Endodermal cell (in vitro differentiated cells): Measurements from ENCODE around the gene KAZALD1. TPM values are rescaled to one million over a fixed set of nuclear protein-coding genes. Genes with fewer than 3 reads are reported as not detected.
A peak's percentile ranks its signal among the peaks of the same experiment; 100 is the strongest.

Experiments
- DNase-seq: peaks from one replicate; pipeline ENCODE4 v3.0.0-alpha.2; 2017
- H3K27ac ChIP-seq: 2 replicates; pipeline ENCODE4 v1.5.1; 2013; ENCODE audit warnings: mild to moderate bottlenecking, low read depth, low read length, moderate library complexity
- H3K27me3 ChIP-seq: 2 replicates; pipeline ENCODE4 v1.6.1; 2013; ENCODE audit warnings: mild to moderate bottlenecking, low read length, moderate library complexity; ENCODE audit not compliant: insufficient read depth, control insufficient read depth, poor library complexity, severe bottlenecking
- H3K36me3 ChIP-seq: 2 replicates; pipeline ENCODE4 v1.7.0; 2013; ENCODE audit warnings: mild to moderate bottlenecking, low read length, moderate library complexity; ENCODE audit not compliant: control insufficient read depth, insufficient read depth
- H3K4me1 ChIP-seq: one replicate; pipeline ENCODE4 v1.7.0; 2013; ENCODE audit warnings: low read length; ENCODE audit not compliant: control insufficient read depth, insufficient read depth
- H3K4me3 ChIP-seq: 2 replicates; pipeline ENCODE4 v1.5.1; 2013; ENCODE audit warnings: mild to moderate bottlenecking, low read length, moderate library complexity
- H3K9ac ChIP-seq: 2 replicates; pipeline ENCODE4 v1.6.1; 2013; ENCODE audit warnings: mild to moderate bottlenecking, low read length, moderate library complexity; ENCODE audit not compliant: poor library complexity, severe bottlenecking; ENCODE audit errors: extremely low read depth
- H3K9me3 ChIP-seq: 2 replicates; pipeline ENCODE4 v1.6.1; 2013; ENCODE audit warnings: mild to moderate bottlenecking, low read length, moderate library complexity; ENCODE audit not compliant: control insufficient read depth
- H3K27ac Mint-ChIP-seq: 2 replicates; pipeline ENCODE4 v1.8.0; 2020; ENCODE audit warnings: mixed read lengths
- H3K27me3 Mint-ChIP-seq: 2 replicates; pipeline ENCODE4 v1.8.0; 2021; ENCODE audit warnings: mild to moderate bottlenecking, mixed read lengths; ENCODE audit not compliant: insufficient read depth
- H3K36me3 Mint-ChIP-seq: 2 replicates; pipeline ENCODE4 v1.8.0; 2020; ENCODE audit warnings: low read depth, mixed read lengths
- H3K4me1 Mint-ChIP-seq: 2 replicates; pipeline ENCODE4 v1.8.0; 2020; ENCODE audit warnings: mixed read lengths
- H3K4me3 Mint-ChIP-seq: 2 replicates; pipeline ENCODE4 v1.8.0; 2020; ENCODE audit warnings: mild to moderate bottlenecking, moderate library complexity, mixed read lengths
- H3K9me3 Mint-ChIP-seq: 2 replicates; pipeline ENCODE4 v1.8.0; 2020; ENCODE audit warnings: mild to moderate bottlenecking, mixed read lengths
- CTCF ChIP-seq: fragments of 200-600 bp; sonication (generic); conservative IDR thresholded peaks from 2 replicates; pipeline ENCODE4 v1.5.0; 2021; ENCODE audit warnings: antibody characterized with exemption, mild to moderate bottlenecking
- WGBS, 2 experiments: methylation state at CpG; one replicate each; pipeline versions ENCODE4 v1.1.5 to v1.1.7; 2013; ENCODE audit warnings: missing lambda C conversion rate in 2 of 2, mixed read lengths in 1 of 2; ENCODE audit not compliant: insufficient coverage in 1 of 2, insufficient read length in 1 of 2; 5-methylcytosine and 5-hydroxymethylcytosine counted together
- total RNA-seq, 2 donors: library from RNA; stranded (reverse); fragmentation: NEBNext Ultra II Directional in 1 of 2; extraction: Animal tissue kit (Norgen Biotek cat#: 25700) in 1 of 2; gene quantifications; 2 replicates in 1 of 2; 3 replicates in 1 of 2; pipeline ENCODE4 v1.2.1, GENCODE V29; 2021

The KAZALD1 gene
- total RNA-seq, 2 donors from 2014 or later: 5.2 to 10.0 TPM

GRCh38 chr10:101066146-101066895 is 4.5 kb downstream of the KAZALD1 start:
- Mint-ChIP-seq H3K4me1 (peaks cover 21% of the 10 kb centered on the region), H3K9me3 (no peaks in the 10 kb centered on the region), H3K27me3 (peaks cover 67% of the 10 kb centered on the region), H3K36me3 (no peaks in the 10 kb centered on the region), H3K4me3 (peak overlapping the region; percentile 67), H3K27ac (no peak overlapping the region)
- Histone ChIP-seq H3K36me3 (no peaks in the 10 kb centered on the region), H3K27me3 (peaks cover 66% of the 10 kb centered on the region), H3K9me3 (no peaks in the 10 kb centered on the region), H3K4me3 (peak overlapping the region; percentile 85), H3K4me1 (no peaks in the 10 kb centered on the region), H3K9ac (no peak overlapping the region), H3K27ac (no peak overlapping the region)
- peak; percentile 66 for TF ChIP-seq CTCF
- WGBS, 2 experiments: 1 to 4% methylated on average over 20 to 49 of the region's 49 CpGs
- peak; percentile 79 for DNase-seq

GRCh38 chr10:101066896-101067355 is 5.1 kb downstream of the KAZALD1 start:
- H3K36me3 ChIP-seq: no peaks in the 10 kb centered on the region
- DNase-seq: no peak
- peaks cover 63% of the 10 kb centered on the region for H3K27me3 Mint-ChIP-seq
- peaks cover 64% of the 10 kb centered on the region for H3K27me3 ChIP-seq
- 1% methylated on average over 28 of the region's 31 CpGs; no CpG with 5 or more reads in 1 of the 2 experiments for WGBS, 2 experiments
- H3K4me3 ChIP-seq: peak overlapping the region; percentile 85
- no peaks in the 10 kb centered on the region for H3K9me3 Mint-ChIP-seq
- peak overlapping the region; percentile 67 for H3K4me3 Mint-ChIP-seq
- H3K9me3 ChIP-seq: no peaks in the 10 kb centered on the region
- H3K36me3 Mint-ChIP-seq: no peaks in the 10 kb centered on the region
- no peak overlapping the region for H3K27ac ChIP-seq
- no peaks in the 10 kb centered on the region for H3K4me1 ChIP-seq
- H3K4me1 Mint-ChIP-seq: peaks cover 16% of the 10 kb centered on the region
- no peak overlapping the region for H3K27ac Mint-ChIP-seq
- H3K9ac ChIP-seq: no peak overlapping the region
- TF ChIP-seq CTCF: no peak

GRCh38 chr10:101067356-101068083 is 5.7 kb downstream of the KAZALD1 start:
- H3K27me3 Mint-ChIP-seq: peaks cover 63% of the 10 kb centered on the region

More at GRCh38 chr10:101067356-101068083, 5.7 kb downstream of the KAZALD1 start:
- Histone ChIP-seq H3K4me1 (no peaks in the 10 kb centered on the region), H3K27me3 (peaks cover 61% of the 10 kb centered on the region), H3K9ac (no peak overlapping the region), H3K36me3 (no peaks in the 10 kb centered on the region), H3K4me3 (peak overlapping the region; percentile 85), H3K27ac (no peak overlapping the region), H3K9me3 (no peaks in the 10 kb centered on the region)
- Mint-ChIP-seq H3K4me3 (peak overlapping the region; percentile 67), H3K27ac (no peak overlapping the region), H3K4me1 (peaks cover 15% of the 10 kb centered on the region), H3K9me3 (no peaks in the 10 kb centered on the region), H3K36me3 (no peaks in the 10 kb centered on the region)
- TF ChIP-seq CTCF: peak; percentile 90
- WGBS, 2 experiments: 0% methylated on average over 16 to 43 of the region's 43 CpGs
- DNase-seq: peak; percentile 96
